ENCODE results near the gene BRCA1.

DNA sequence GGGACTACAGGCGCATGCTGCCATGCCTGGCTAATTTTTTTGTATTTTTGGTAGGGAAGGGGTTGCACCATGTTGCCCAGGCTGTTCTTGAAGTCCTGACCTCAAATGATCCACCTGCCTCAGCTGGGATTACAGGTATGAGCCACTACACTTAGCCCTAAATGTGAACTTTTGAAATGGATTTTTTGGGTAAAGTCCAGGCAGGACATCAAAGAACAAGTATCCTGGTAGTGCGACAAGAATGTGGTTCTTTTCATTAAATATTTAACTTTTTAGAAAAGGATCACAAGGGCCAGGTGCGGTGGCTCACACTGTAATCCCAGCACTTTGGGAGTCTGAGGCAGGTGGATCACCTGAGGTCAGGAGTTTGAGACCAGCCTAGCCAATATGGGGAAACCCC lies 30.5 kb upstream of the BRCA1 start:
- TF ChIP-seq, protein P1, sequence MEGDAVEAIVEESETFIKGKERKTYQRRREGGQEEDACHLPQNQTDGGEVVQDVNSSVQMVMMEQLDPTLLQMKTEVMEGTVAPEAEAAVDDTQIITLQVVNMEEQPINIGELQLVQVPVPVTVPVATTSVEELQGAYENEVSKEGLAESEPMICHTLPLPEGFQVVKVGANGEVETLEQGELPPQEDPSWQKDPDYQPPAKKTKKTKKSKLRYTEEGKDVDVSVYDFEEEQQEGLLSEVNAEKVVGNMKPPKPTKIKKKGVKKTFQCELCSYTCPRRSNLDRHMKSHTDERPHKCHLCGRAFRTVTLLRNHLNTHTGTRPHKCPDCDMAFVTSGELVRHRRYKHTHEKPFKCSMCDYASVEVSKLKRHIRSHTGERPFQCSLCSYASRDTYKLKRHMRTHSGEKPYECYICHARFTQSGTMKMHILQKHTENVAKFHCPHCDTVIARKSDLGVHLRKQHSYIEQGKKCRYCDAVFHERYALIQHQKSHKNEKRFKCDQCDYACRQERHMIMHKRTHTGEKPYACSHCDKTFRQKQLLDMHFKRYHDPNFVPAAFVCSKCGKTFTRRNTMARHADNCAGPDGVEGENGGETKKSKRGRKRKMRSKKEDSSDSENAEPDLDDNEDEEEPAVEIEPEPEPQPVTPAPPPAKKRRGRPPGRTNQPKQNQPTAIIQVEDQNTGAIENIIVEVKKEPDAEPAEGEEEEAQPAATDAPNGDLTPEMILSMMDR (IDR thresholded peaks at IDR 0.05) = no peak
- no peak for TF ChIP-seq POLR2A (IDR thresholded peaks at IDR 0.05)

Data from right lobe of liver (tissue), 4 donors.